ENCODE data around the gene TARBP1. TPM values are rescaled to one million over a fixed set of nuclear protein-coding genes. Genes with fewer than 3 reads are reported as not detected.

The TARBP1 gene
- total RNA-seq, 2 experiments from 2014 or later, result 30.0 to 49.8 TPM

GRCh38 chr1:234398849-234399381 is 80.1 kb downstream of the TARBP1 start:
- H3K4me1 ChIP-seq (ENCODE audit: insufficient read depth, low read length, poor library complexity, severe bottlenecking), result peaks cover 3% of the 10 kb centered on the region
- no peak overlapping the region for H2AFZ ChIP-seq (ENCODE audit: low read length)
- no peaks in the 10 kb centered on the region for H3K79me2 ChIP-seq (ENCODE audit: insufficient read depth, low read depth, low read length)
- H3K36me3 ChIP-seq (ENCODE audit: insufficient read depth, low read length), result peaks cover 36% of the 10 kb centered on the region
- H3K9me3 ChIP-seq (ENCODE audit: low read length), result no peaks in the 10 kb centered on the region; the same call in 1 of the 2 replicates
- POLR2A ChIA-PET, result interaction anchor here (1.6 kb wide), 1 partner anchor 11 kb away, joined by 7 read pairs; no protein-coding TSS in a partner anchor
- no peak for DNase-seq (ENCODE audit: low spot score)
- no peak overlapping the region for H3K4me2 ChIP-seq (ENCODE audit: low read length)
- BruUV-seq (replicated peaks), result no TSS peak
- CTCF ChIA-PET (ENCODE audit: unreplicated experiment), result no interaction called here
- intact Hi-C loops (cut with micrococcal nuclease; ENCODE audit: unreplicated experiment), result no loop called here
- TF ChIP-seq EZH2phosphoT487 (IDR thresholded peaks at IDR 0.05; ENCODE audit: borderline replicate concordance, low read depth, low read length), result no peak
- no peak for TF ChIP-seq CTCF (conservative IDR thresholded peaks at IDR 0.05; ENCODE audit: low read length)
- no peaks in the 10 kb centered on the region for H3K9me2 ChIP-seq (ENCODE audit: insufficient read depth, low read length)
- H3K4me3 ChIP-seq (ENCODE audit: low read depth, low read length, poor library complexity, severe bottlenecking), result no peak overlapping the region
- H3K27ac ChIP-seq (ENCODE audit: low read depth, low read length, poor library complexity, severe bottlenecking), result no peak overlapping the region
- no peaks in the 10 kb centered on the region for H4K20me1 ChIP-seq (ENCODE audit: insufficient read depth, low read length)

GRCh38 chr1:234397732-234398131 is 81.2 kb downstream of the TARBP1 start:
- ChIA-PET CTCF (ENCODE audit: unreplicated experiment) (no interaction called here), POLR2A (interaction anchor here (0.6 to 1.6 kb wide), 5 partner anchors 10 to 750 kb away, joined by 3 to 7 read pairs (median 4); no protein-coding TSS in a partner anchor)
- Histone ChIP-seq H3K4me2 (ENCODE audit: low read length) (no peak overlapping the region), H3K4me1 (ENCODE audit: insufficient read depth, low read length, poor library complexity, severe bottlenecking) (peaks cover 3% of the 10 kb centered on the region), H3K27ac (ENCODE audit: low read depth, low read length, poor library complexity, severe bottlenecking) (no peak overlapping the region), H4K20me1 (ENCODE audit: insufficient read depth, low read length) (no peaks in the 10 kb centered on the region), H3K79me2 (ENCODE audit: insufficient read depth, low read depth, low read length) (no peaks in the 10 kb centered on the region), H2AFZ (ENCODE audit: low read length) (no peak overlapping the region), H3K9me3 (ENCODE audit: low read length) (no peaks in the 10 kb centered on the region; the same call in 1 of the 2 replicates), H3K9me2 (ENCODE audit: insufficient read depth, low read length) (no peaks in the 10 kb centered on the region), H3K36me3 (ENCODE audit: insufficient read depth, low read length) (peaks cover 45% of the 10 kb centered on the region), H3K4me3 (ENCODE audit: low read depth, low read length, poor library complexity, severe bottlenecking) (no peak overlapping the region)
- intact Hi-C loops (cut with micrococcal nuclease; ENCODE audit: unreplicated experiment), result no loop called here
- TF ChIP-seq EZH2phosphoT487 (IDR thresholded peaks at IDR 0.05; ENCODE audit: borderline replicate concordance, low read depth, low read length), result no peak
- TF ChIP-seq CTCF (conservative IDR thresholded peaks at IDR 0.05; ENCODE audit: low read length), result no peak
- no peak for DNase-seq (ENCODE audit: low spot score)
- no TSS peak for BruUV-seq (replicated peaks)

- TF ChIP-seq EZH2phosphoT487 (IDR thresholded peaks at IDR 0.05; ENCODE audit: borderline replicate concordance, low read depth, low read length) (no peak), CTCF (conservative IDR thresholded peaks at IDR 0.05; ENCODE audit: low read length) (no peak)
- H3K36me3 ChIP-seq (ENCODE audit: insufficient read depth, low read length), result peaks cover 47% of the 10 kb centered on the region
- no peak overlapping the region for H2AFZ ChIP-seq (ENCODE audit: low read length)
- H4K20me1 ChIP-seq (ENCODE audit: insufficient read depth, low read length), result no peaks in the 10 kb centered on the region
- no peak for DNase-seq (ENCODE audit: low spot score)
- H3K4me2 ChIP-seq (ENCODE audit: low read length), result no peak overlapping the region
- peaks cover 3% of the 10 kb centered on the region for H3K4me1 ChIP-seq (ENCODE audit: insufficient read depth, low read length, poor library complexity, severe bottlenecking)
- H3K9me3 ChIP-seq (ENCODE audit: low read length), result no peaks in the 10 kb centered on the region; the same call in 1 of the 2 replicates
- intact Hi-C loops (cut with micrococcal nuclease; ENCODE audit: unreplicated experiment), result no loop called here
- H3K4me3 ChIP-seq (ENCODE audit: low read depth, low read length, poor library complexity, severe bottlenecking), result no peak overlapping the region
- no peaks in the 10 kb centered on the region for H3K79me2 ChIP-seq (ENCODE audit: insufficient read depth, low read depth, low read length)
- ChIA-PET POLR2A (no interaction called here), CTCF (ENCODE audit: unreplicated experiment) (no interaction called here)
- H3K9me2 ChIP-seq (ENCODE audit: insufficient read depth, low read length), result no peaks in the 10 kb centered on the region
- BruUV-seq (replicated peaks), result no TSS peak
- no peak overlapping the region for H3K27ac ChIP-seq (ENCODE audit: low read depth, low read length, poor library complexity, severe bottlenecking)
These were observed 82.1 kb downstream of the TARBP1 start for GRCh38 chr1:234396871-234397270.

Measured in OCI-LY7 (cell line).